GM12878 (cell line): Measurements from ENCODE around the gene FBXL3. TPM values are rescaled to one million over a fixed set of nuclear protein-coding genes. Genes with fewer than 3 reads are reported as not detected.

ENCODE experiments used
- ATAC-seq: fragments of 200-7000 bp; cut with Tn5 transposase; 3 replicates; pipeline ENCODE4 v1.9.1; 2020; ENCODE audit warnings: mild to moderate bottlenecking, moderate library complexity
- BruUV-seq: library from RNA; stranded (reverse); fragments of 400-500 nt; replicated peaks from 2 replicates; lab custom pipeline; 2021; lab: Mats Ljungman, UMichigan
- CTCF ChIA-PET: fragments of 300-600 bp; sonication (Branson Sonifier 250); formaldehyde crosslinking; extraction: SDS; loops from one replicate; lab custom pipeline; 2021; ENCODE audit warnings: inconsistent platforms; lab: Yijun Ruan, JAX
- POLR2A ChIA-PET: fragments of 350-600 bp; formaldehyde crosslinking; extraction: SDS; loops from one replicate; lab custom pipeline; 2021; ENCODE audit warnings: inconsistent platforms; lab: Charles Lee
- RAD21 ChIA-PET: fragments of 300-600 bp; sonication (Branson Sonifier 250); formaldehyde crosslinking; loops from one replicate; lab custom pipeline; 2023; ENCODE audit warnings: antibody characterized with exemption; ENCODE audit not compliant: unreplicated experiment; lab: Charles Lee
- SMC1A ChIA-PET: fragments of 300-600 bp; sonication (Branson Sonifier 250); formaldehyde crosslinking; loops from one replicate; lab custom pipeline; 2023; ENCODE audit not compliant: unreplicated experiment, uncharacterized antibody; lab: Charles Lee
- DNase-seq: peaks from one replicate; pipeline ENCODE4 v3.0.0-alpha.2; 2011; ENCODE audit warnings: low read depth, low spot score
- FAIRE-seq: peaks from 3 replicates; lab custom pipeline; 2011; peaks lifted over from hg19 to GRCh38; lab: Jason Lieb, UNC
- H2AFZ ChIP-seq: 2 replicates; pipeline ENCODE4 v1.6.0; 2011; ENCODE audit warnings: low read depth, low read length, control low read depth; ENCODE audit not compliant: control insufficient read depth
- H3K27ac ChIP-seq: 2 replicates; pipeline ENCODE4 v1.5.1; 2011; ENCODE audit warnings: control low read depth; ENCODE audit not compliant: control insufficient read depth, insufficient read depth
- H3K27me3 ChIP-seq, 2 experiments: replicated peaks in 1 of 2; 2 replicates each; pipeline versions ENCODE4 v1.6.0 to v1.6.1; 2011; ENCODE audit warnings: low read length in 1 of 2; ENCODE audit not compliant: control insufficient read depth in 2 of 2, insufficient read depth in 2 of 2
- H3K36me3 ChIP-seq, 2 experiments: 2 replicates each; pipeline ENCODE4 v1.5.1; 2011; ENCODE audit warnings: low read length in 1 of 2; ENCODE audit not compliant: control insufficient read depth in 2 of 2, insufficient read depth in 2 of 2
- H3K4me1 ChIP-seq: 2 replicates; pipeline ENCODE4 v1.6.1; 2011; ENCODE audit warnings: mild to moderate bottlenecking, low read length, moderate library complexity, mixed read lengths; ENCODE audit not compliant: control insufficient read depth, insufficient read depth
- H3K4me2 ChIP-seq: 2 replicates; pipeline ENCODE4 v1.6.0; 2011; ENCODE audit warnings: control low read depth; ENCODE audit not compliant: control insufficient read depth, insufficient read depth
- H3K4me3 ChIP-seq: fragments of 200-600 bp; sonication (generic); 2 replicates; pipeline ENCODE4 v1.5.1; 2016
- H3K79me2 ChIP-seq: 2 replicates; pipeline ENCODE4 v1.6.0; 2011; ENCODE audit warnings: low read length; ENCODE audit not compliant: control insufficient read depth, insufficient read depth
- H3K9ac ChIP-seq: 2 replicates; pipeline ENCODE4 v1.8.0; 2011; ENCODE audit warnings: low read length, control low read depth, mixed read lengths; ENCODE audit not compliant: control insufficient read depth, insufficient read depth
- H3K9me3 ChIP-seq: replicated peaks from 3 replicates; pipeline ENCODE4 v1.5.1; 2011; ENCODE audit warnings: mild to moderate bottlenecking, low read length; ENCODE audit not compliant: control insufficient read depth, insufficient read depth
- H4K20me1 ChIP-seq: 2 replicates; pipeline ENCODE4 v1.6.0; 2011; ENCODE audit not compliant: control insufficient read depth, insufficient read depth
- ATF3 ChIP-seq: IDR thresholded peaks from 2 replicates; pipeline ENCODE4 v1.6.1; 2011; ENCODE audit warnings: low read depth, mild to moderate bottlenecking, low read length, moderate library complexity, borderline replicate concordance; ENCODE audit errors: extremely low read depth
- BCL11A ChIP-seq: IDR thresholded peaks from 2 replicates; pipeline ENCODE4 v1.6.1; 2011; ENCODE audit warnings: low read depth, low read length
- CUX1 ChIP-seq: IDR thresholded peaks from 2 replicates; pipeline ENCODE4 v1.6.1; 2012; ENCODE audit warnings: improper control_type of control experiment, low read depth, low read length; ENCODE audit not compliant: insufficient replicate concordance
- JUNB ChIP-seq: IDR thresholded peaks from 2 replicates; pipeline ENCODE4 v1.6.1; 2016; ENCODE audit warnings: antibody characterized with exemption, mild to moderate bottlenecking
- KAT2A ChIP-seq: conservative IDR thresholded peaks from 2 replicates; pipeline ENCODE4 v1.6.1; 2011; ENCODE audit warnings: low read depth, low read length; ENCODE audit not compliant: control insufficient read depth
- RAD51 ChIP-seq: fragments of 450-650 bp; IDR thresholded peaks from 2 replicates; pipeline ENCODE4 v1.6.1; 2016; ENCODE audit warnings: moderate library complexity, mild to moderate bottlenecking, inconsistent platforms
- RELA ChIP-seq: fragments of 450-650 bp; IDR thresholded peaks from 2 replicates; pipeline ENCODE4 v1.8.0; 2014; ENCODE audit warnings: borderline replicate concordance; ENCODE audit not compliant: partially characterized antibody
- ZBTB40 ChIP-seq: fragments of 450-650 bp; IDR thresholded peaks from 2 replicates; pipeline ENCODE4 v1.6.1; 2016; ENCODE audit warnings: mild to moderate bottlenecking, moderate library complexity, borderline replicate concordance
- ZNF592 ChIP-seq: fragments of 450-650 bp; IDR thresholded peaks from 2 replicates; pipeline ENCODE4 v1.6.1; 2017; ENCODE audit warnings: mild to moderate bottlenecking, moderate library complexity
- ZSCAN29 ChIP-seq: fragments of 450-650 bp; IDR thresholded peaks from 2 replicates; pipeline ENCODE4 v1.6.1; 2017; ENCODE audit warnings: mild to moderate bottlenecking, moderate library complexity
- WGBS: methylation state at CpG from one replicate; pipeline ENCODE4 v1.1.6; 2016; ENCODE audit warnings: low lambda C conversion rate; ENCODE audit not compliant: insufficient replicate concordance, insufficient coverage; ENCODE audit errors: missing lambda C conversion rate; 5-methylcytosine and 5-hydroxymethylcytosine counted together
- in situ Hi-C: fragments of 300-500 bp; cut with MboI; formaldehyde crosslinking; loops from 9 replicates; pipeline ENCODE4 v1.14.3; 2018; ENCODE audit warnings: mixed read lengths
- intact Hi-C: fragments of 100-400 bp; cut with micrococcal nuclease; formaldehyde crosslinking; loops from one replicate; pipeline ENCODE4 v1.14.2; 2022; ENCODE audit not compliant: unreplicated experiment
- polyA plus RNA-seq, 11 experiments: library from polyadenylated mRNA; depleted of rRNA in 4 of 11; unstranded in 6 of 11; stranded (reverse) in 5 of 11; fragments of >200 nt; fragmentation: Nextera tagmentation in 4 of 11; fragmentation: Illumina TruSeq in 1 of 11; extraction: Ambion mirVana in 4 of 11; extraction: Trizol in 1 of 11; gene quantifications; 1 replicate in 1 of 11; 2 replicates in 10 of 11; pipeline versions ENCODE4 v1.2.1 to v1.2.3, GENCODE V29; 2011 to 2016; ENCODE audit warnings: inconsistent platforms in 2 of 11, missing spikeins in 2 of 11, low read depth in 1 of 11
- total RNA-seq, 4 experiments: library from RNA; depleted of rRNA in 3 of 4; stranded (reverse); fragments of >200 nt in 3 of 4; fragmentation: Illumina TruSeq in 1 of 4; extraction: Trizol in 1 of 4; gene quantifications; 2 replicates each; pipeline versions ENCODE4 v1.2.1 to v1.2.3, GENCODE V29; 2013 to 2021

FBXL3 gene
- total and polyA plus RNA-seq, 10 of the 15 experiments (the other 5 are each of a cell fraction or from before 2014, with no cell fraction given) = 9.0 to 26.4 (median 19.7) TPM

GRCh38 chr13:76955661-76956060 is 71.3 kb downstream of the FBXL3 start:
- no peak overlapping the region for H3K9ac ChIP-seq
- H3K27me3 ChIP-seq = no peaks in the 10 kb centered on the region; a peak in 1 of 4 replicates
- H3K27ac ChIP-seq = no peak overlapping the region
- H3K4me1 ChIP-seq = no peaks in the 10 kb centered on the region
- DNase-seq (no peak), FAIRE-seq (no peak), ATAC-seq (no peak)
- H2AFZ ChIP-seq = no peak overlapping the region
- POLR2A ChIA-PET = no interaction called here
- H3K4me2 ChIP-seq = no peak overlapping the region
- in situ Hi-C loops = no loop called here
- H3K79me2 ChIP-seq = no peaks in the 10 kb centered on the region
- intact Hi-C loops = no loop called here
- SMC1A ChIA-PET = interaction anchor here (0.9 kb wide), 1 partner anchor 86 kb away, joined by 3 read pairs; no protein-coding TSS in a partner anchor
- no peaks in the 10 kb centered on the region for H4K20me1 ChIP-seq
- CTCF ChIA-PET = interaction anchor here (0.6 to 1.7 kb wide), 2 partner anchors 16 to 230 kb away, joined by 3 to 4 read pairs; no protein-coding TSS in a partner anchor
- RAD21 ChIA-PET = interaction anchor here (1.4 kb wide), 1 partner anchor 25 kb away, joined by 4 read pairs; no protein-coding TSS in a partner anchor
- WGBS = 53% methylated on average over 5 of the region's 5 CpGs
- no peak overlapping the region for H3K4me3 ChIP-seq
- no peaks in the 10 kb centered on the region for H3K36me3 ChIP-seq
- H3K9me3 ChIP-seq = no peaks in the 10 kb centered on the region; the same call in 2 of the 3 replicates
- no TSS peak for BruUV-seq
- no peak for TF ChIP-seq CUX1
- no peak for TF ChIP-seq BCL11A
- no peak for TF ChIP-seq ZSCAN29
- no peak for TF ChIP-seq JUNB
- no peak for TF ChIP-seq ZBTB40
- TF ChIP-seq RAD51 = no peak
- TF ChIP-seq KAT2A = no peak
- no peak for TF ChIP-seq ZNF592
- no peak for TF ChIP-seq RELA
- no peak for TF ChIP-seq ATF3
